GM21423 (cell line): ENCODE results near the gene NSG1.
"Not testable (repeated sequence)": the region's sequence is repeated elsewhere in the genome, so short reads cannot be mapped to it uniquely, and the experiment has no call there.

Experiments used
- ATAC-seq: cut with Tn5 transposase; IDR thresholded peaks from one replicate; pipeline ENCODE4 v1.9.1; 2021; ENCODE audit warnings: mild to moderate bottlenecking, moderate library complexity; ENCODE audit not compliant: unreplicated experiment

Gene NSG1

GRCh38 chr4:4386736-4387392 lies at the start of gene NSG1:
TSS of gene NSG1 (plus strand) at chr4:4387102. CDS start at chr4:4387630, 528 bp downstream.
- no peak for ATAC-seq

- ATAC-seq = no peak
Measured at GRCh38 chr4:4338210-4339001, 48.5 kb upstream of the NSG1 start.

GRCh38 chr4:4339504-4340085 lies 47.3 kb upstream of the NSG1 start:
- no peak for ATAC-seq

- no peak for ATAC-seq
Measured at GRCh38 chr4:4341861-4342650, 44.8 kb upstream of the NSG1 start.

GRCh38 chr4:4343038-4343437 lies 43.9 kb upstream of the NSG1 start:
- ATAC-seq = no peak

GRCh38 chr4:4344915-4345527 lies 41.9 kb upstream of the NSG1 start:
- ATAC-seq = peak; percentile 79

GRCh38 chr4:4347585-4347984 lies 39.3 kb upstream of the NSG1 start:
- ATAC-seq = no peak

GRCh38 chr4:4348585-4348984 lies 38.3 kb upstream of the NSG1 start:
- ATAC-seq = not testable (repeated sequence)

- no peak for ATAC-seq
Measured at GRCh38 chr4:4349867-4350266, 37.0 kb upstream of the NSG1 start.

- ATAC-seq = no peak
Measured at GRCh38 chr4:4350909-4351308, 36.0 kb upstream of the NSG1 start.

GRCh38 chr4:4355302-4355701 lies 31.6 kb upstream of the NSG1 start:
- no peak for ATAC-seq

GRCh38 chr4:4356106-4357041 lies 30.5 kb upstream of the NSG1 start:
- no peak for ATAC-seq

GRCh38 chr4:4358093-4358854 lies 28.6 kb upstream of the NSG1 start:
- no peak for ATAC-seq

- no peak for ATAC-seq
Measured at GRCh38 chr4:4361883-4362282, 25.0 kb upstream of the NSG1 start.

- ATAC-seq = no peak
Measured at GRCh38 chr4:4362991-4363697, 23.8 kb upstream of the NSG1 start.

GRCh38 chr4:4364061-4364460 lies 22.8 kb upstream of the NSG1 start:
- ATAC-seq = no peak

GRCh38 chr4:4364486-4365208 lies 22.3 kb upstream of the NSG1 start:
- no peak for ATAC-seq
